Body of pancreas (tissue), 4 donors: ENCODE measurements around the gene VPS13C. TPM values are rescaled to one million over a fixed set of nuclear protein-coding genes. Genes with fewer than 3 reads are reported as not detected.

Source experiments
- ATAC-seq: fragments of 150-250 bp; one replicate; pipeline ENCODE4 v1.9.1; 2016
- DNase-seq, 4 donors: peaks; one replicate each; pipeline ENCODE4 v3.0.0-alpha.2; 2019
- H3K27ac ChIP-seq, 4 donors: fragments of 200-600 bp; sonication (generic); 1 replicate in 3 of 4; 2 replicates in 1 of 4; pipeline versions ENCODE4 v1.5.1 to v1.6.1; 2016 to 2019; ENCODE audit warnings: mild to moderate bottlenecking in 1 of 4, mixed read lengths in 1 of 4, moderate library complexity in 1 of 4
- H3K27me3 ChIP-seq, 2 donors: fragments of 200-600 bp; sonication (generic); one replicate each; pipeline ENCODE4 v1.6.0; 2016; ENCODE audit warnings: mild to moderate bottlenecking in 1 of 2
- H3K36me3 ChIP-seq, 2 donors: fragments of 200-600 bp; sonication (generic); replicated peaks in 1 of 2; 2 replicates each; pipeline ENCODE4 v1.5.1; 2016; ENCODE audit warnings: low read depth in 2 of 2; ENCODE audit not compliant: insufficient read depth in 1 of 2
- H3K4me1 ChIP-seq: fragments of 200-600 bp; sonication (generic); one replicate; pipeline ENCODE4 v1.6.0; 2016
- H3K4me3 ChIP-seq, 2 donors: fragments of 200-600 bp; sonication (generic); 1 replicate in 1 of 2; 2 replicates in 1 of 2; pipeline ENCODE4 v1.5.1; 2016 to 2019
- H3K9me3 ChIP-seq, 3 donors: fragments of 200-600 bp; sonication (generic); 1 replicate in 2 of 3; 2 replicates in 1 of 3; pipeline ENCODE4 v1.5.1; 2016
- CTCF ChIP-seq, 7 experiments: fragments of 450-650 bp in 4 of 7; fragments of 200-600 bp in 3 of 7; sonication (generic) in 3 of 7; IDR thresholded peaks; one replicate each; pipeline ENCODE4 v1.5.1; 2016 to 2019; ENCODE audit warnings: antibody characterized with exemption in 7 of 7
- POLR2A ChIP-seq, 3 donors: fragments of 450-650 bp; IDR thresholded peaks; one replicate each; pipeline ENCODE4 v1.6.1; 2016; ENCODE audit warnings: antibody characterized with exemption in 3 of 3, mild to moderate bottlenecking in 2 of 3
- WGBS, 2 donors: methylation state at CpG; one replicate each; pipeline ENCODE4 v1.1.5; 2017; 5-methylcytosine and 5-hydroxymethylcytosine counted together
- intact Hi-C: fragments of 100-400 bp; cut with DNase I; formaldehyde crosslinking; loops from one replicate; pipeline ENCODE4 v1.15.1; 2023
- total RNA-seq, 2 donors: library from RNA; depleted of rRNA; stranded (reverse); fragments of >200 nt; gene quantifications; one replicate each; pipeline ENCODE4 v1.1.0, GENCODE V29; 2016

The VPS13C gene
- total RNA-seq, 2 donors from 2014 or later, result 67.2 to 68.6 TPM

GRCh38 chr15:62035256-62035924, 24.9 kb downstream of the VPS13C start:
- Histone ChIP-seq H3K9me3 (no peaks in the 10 kb centered on the region), H3K27me3 (no peaks in the 10 kb centered on the region), H3K36me3 (no peaks in the 10 kb centered on the region), H3K4me1 (no peaks in the 10 kb centered on the region), H3K4me3 (no peak overlapping the region), H3K27ac (no peak overlapping the region)
- TF ChIP-seq CTCF (IDR thresholded peaks at IDR 0.05) (no peak), POLR2A (IDR thresholded peaks at IDR 0.05) (no peak)
- DNase-seq (no peak), ATAC-seq (no peak)
- 56 to 63% methylated on average over 2 of the region's 2 CpGs for WGBS, 2 donors
- intact Hi-C loops, result no loop called here

GRCh38 chr15:62027916-62028315, 32.3 kb downstream of the VPS13C start:
- no peaks in the 10 kb centered on the region for H3K4me1 ChIP-seq
- no peak overlapping the region for H3K4me3 ChIP-seq
- no peak overlapping the region for H3K27ac ChIP-seq
- DNase-seq (no peak), ATAC-seq (no peak)
- H3K36me3 ChIP-seq, result no peaks in the 10 kb centered on the region
- intact Hi-C loops, result no loop called here
- TF ChIP-seq CTCF (IDR thresholded peaks at IDR 0.05) (no peak), POLR2A (IDR thresholded peaks at IDR 0.05) (no peak)
- 80 to 84% methylated on average over 5 of the region's 5 CpGs for WGBS, 2 donors
- no peaks in the 10 kb centered on the region for H3K9me3 ChIP-seq
- no peaks in the 10 kb centered on the region for H3K27me3 ChIP-seq

GRCh38 chr15:62027263-62027565, 33.0 kb downstream of the VPS13C start:
- H3K27me3 ChIP-seq, result no peaks in the 10 kb centered on the region
- DNase-seq, result no peak
- intact Hi-C loops, result no loop called here
- TF ChIP-seq CTCF (IDR thresholded peaks at IDR 0.05) (no peak), POLR2A (IDR thresholded peaks at IDR 0.05) (no peak)
- no peak overlapping the region for H3K4me3 ChIP-seq
- H3K4me1 ChIP-seq, result no peaks in the 10 kb centered on the region
- no peaks in the 10 kb centered on the region for H3K36me3 ChIP-seq
- ATAC-seq, result no peak
- no peaks in the 10 kb centered on the region for H3K9me3 ChIP-seq
- H3K27ac ChIP-seq, result no peak overlapping the region
- 77 to 78% methylated on average over 3 of the region's 3 CpGs for WGBS, 2 donors

- ATAC-seq (no peak), DNase-seq (no peak)
- TF ChIP-seq CTCF (IDR thresholded peaks at IDR 0.05) (no peak), POLR2A (IDR thresholded peaks at IDR 0.05) (no peak)
- H3K27me3 ChIP-seq, result no peaks in the 10 kb centered on the region
- intact Hi-C loops, result no loop called here
- WGBS, 2 donors, result 65 to 67% methylated on average over 2 of the region's 2 CpGs
- no peaks in the 10 kb centered on the region for H3K4me1 ChIP-seq
- H3K27ac ChIP-seq, result no peak overlapping the region
- H3K4me3 ChIP-seq, result no peak overlapping the region
- no peaks in the 10 kb centered on the region for H3K9me3 ChIP-seq
- no peaks in the 10 kb centered on the region for H3K36me3 ChIP-seq
Observed at GRCh38 chr15:62026487-62027262, 33.6 kb downstream of the VPS13C start.
